Ovary (tissue), 9 donors: ENCODE data around the gene NUPR1. TPM values are rescaled to one million over a fixed set of nuclear protein-coding genes. Genes with fewer than 3 reads are reported as not detected.
A peak's percentile ranks its signal among the peaks of the same experiment; 100 is the strongest.
"Not testable (repeated sequence)": the region's sequence is repeated elsewhere in the genome, so short reads cannot be mapped to it uniquely, and the experiment has no call there.

Source experiments
- DNase-seq, 5 donors: peaks; one replicate each; pipeline ENCODE4 v3.0.0-alpha.2; 2019 to 2020
- H3K27ac ChIP-seq, 2 donors: fragments of 200-600 bp; one replicate each; pipeline versions ENCODE4 v1.5.1 to v1.8.0; 2019 to 2022
- H3K27me3 ChIP-seq: fragments of 200-600 bp; one replicate; pipeline ENCODE4 v1.8.0; 2022
- H3K36me3 ChIP-seq: fragments of 200-600 bp; sonication (generic); one replicate; pipeline ENCODE4 v1.5.1; 2019
- H3K4me1 ChIP-seq: one replicate; pipeline ENCODE4 v1.8.1; 2013; ENCODE audit warnings: mild to moderate bottlenecking, moderate library complexity; ENCODE audit not compliant: insufficient read depth
- H3K4me3 ChIP-seq: fragments of 200-600 bp; sonication (generic); one replicate; pipeline ENCODE4 v1.5.1; 2017
- H3K9me3 ChIP-seq, 2 donors: fragments of 200-600 bp in 1 of 2; sonication (generic) in 1 of 2; one replicate each; pipeline versions ENCODE4 v1.5.1 to v1.8.1; 2013 to 2019; ENCODE audit warnings: mild to moderate bottlenecking in 1 of 2, moderate library complexity in 1 of 2
- CTCF ChIP-seq, 3 donors: fragments of 450-650 bp in 2 of 3; fragments of 200-600 bp in 1 of 3; IDR thresholded peaks; one replicate each; pipeline versions ENCODE4 v1.5.1 to v1.8.0; 2016 to 2022; ENCODE audit warnings: antibody characterized with exemption in 3 of 3, mild to moderate bottlenecking in 1 of 3
- EP300 ChIP-seq: sonication (generic); formaldehyde crosslinking; IDR thresholded peaks from one replicate; pipeline ENCODE4 v1.6.1; 2017; ENCODE audit warnings: antibody characterized with exemption
- POLR2A ChIP-seq: fragments of 450-650 bp; IDR thresholded peaks from one replicate; pipeline ENCODE4 v1.6.1; 2017; ENCODE audit warnings: antibody characterized with exemption, mild to moderate bottlenecking, moderate library complexity
- WGBS, 3 donors: extraction: QIAGEN DNeasy Blood & Tissue Kit in 1 of 3; methylation state at CpG; one replicate each; pipeline versions ENCODE4 v1.1.5 to v1.1.7; 2013 to 2017; 5-methylcytosine and 5-hydroxymethylcytosine counted together
- intact Hi-C, 4 donors: fragments of 100-400 bp; cut with DNase I; formaldehyde crosslinking; loops; one replicate each; pipeline versions ENCODE4 v1.11.0 to v1.15.1; 2022 to 2023
- polyA plus RNA-seq, 2 donors: library from polyadenylated mRNA; stranded (reverse); fragments of 200-250 nt in 1 of 2; fragments of 350-450 nt in 1 of 2; fragmentation: Illumina TruSeq in 1 of 2; extraction: RNeasy Lipid Tissue Mini Kit (QIAGEN cat#74804) in 1 of 2; gene quantifications; one replicate each; pipeline ENCODE4 v1.2.3, GENCODE V29; 2013 to 2014
- total RNA-seq, 7 donors: library from RNA; depleted of rRNA in 2 of 7; stranded (reverse); fragments of >200 nt in 2 of 7; fragmentation: NEBNext Ultra II Directional in 3 of 7; extraction: Animal tissue kit (Norgen Biotek cat#: 25700) in 3 of 7; gene quantifications; one replicate each; pipeline versions ENCODE4 v1.1.0 to v1.2.4, GENCODE V29; 2016 to 2023
- donor health status: DM: no; HTN: no; CAD: no; lungs with moderate emphysema.
- donor health status: DM: no; HTN: no; CAD: no.
- donor health status: Bipolar disorder and iron deficiency.
- donor health status: DM: yes; HTN: yes; CAD: no.
- donor health status: DM: no; HTN: no; CAD: no.
- donor health status: DM: yes; HTN: yes; CAD: no.

The NUPR1 gene
- total and polyA plus RNA-seq, 9 donors: 25.5 to 366 (median 129) TPM

GRCh38 chr16:28531777-28532744 lies 6.7 kb downstream of the NUPR1 start:
- no peak overlapping the region for H3K4me3 ChIP-seq
- peak in 2 of 5 donors; percentile 70 to 76 for DNase-seq
- H3K36me3 ChIP-seq: no peaks in the 10 kb centered on the region
- H3K4me1 ChIP-seq: peaks cover 16% of the 10 kb centered on the region
- H3K27me3 ChIP-seq: no peaks in the 10 kb centered on the region
- peak overlapping the region; percentile 16 to 44 for H3K27ac ChIP-seq
- intact Hi-C loops: no loop called here
- H3K9me3 ChIP-seq: peaks cover 0 to 2% of the 10 kb centered on the region in 2 donors
- WGBS, 3 donors: 46 to 54% (median 50%) methylated on average over 9 of the region's 9 CpGs
- TF ChIP-seq CTCF (IDR thresholded peaks at IDR 0.05) (no peak), POLR2A (no peak), EP300 (peak; percentile 20)

- no peaks in the 10 kb centered on the region for H3K36me3 ChIP-seq
These were observed 9.7 kb downstream of the NUPR1 start for GRCh38 chr16:28529124-28529523.

GRCh38 chr16:28528463-28528867 lies 10.3 kb downstream of the NUPR1 start:
- Histone ChIP-seq H3K4me1 (peaks cover 10% of the 10 kb centered on the region), H3K36me3 (no peaks in the 10 kb centered on the region), H3K27ac (peak overlapping the region in 1 of 2 donors; percentile 41), H3K4me3 (no peak overlapping the region), H3K9me3 (no peaks in the 10 kb centered on the region), H3K27me3 (no peaks in the 10 kb centered on the region)
- TF ChIP-seq EP300: no peak
- TF ChIP-seq CTCF (IDR thresholded peaks at IDR 0.05): no peak
- no peak for TF ChIP-seq POLR2A
- peak; percentile 52 to 77 (median 67) for DNase-seq
- intact Hi-C loops: no loop called here
- WGBS, 3 donors: 9 to 17% (median 9%) methylated on average over 5 of the region's 5 CpGs

More at GRCh38 chr16:28529124-28529523, 9.7 kb downstream of the NUPR1 start:
- H3K9me3 ChIP-seq: peaks cover 0 to 2% of the 10 kb centered on the region in 2 donors
- intact Hi-C loops: no loop called here
- H3K27ac ChIP-seq: peak overlapping the region in 1 of 2 donors; percentile 41
- H3K27me3 ChIP-seq: no peaks in the 10 kb centered on the region
- H3K4me1 ChIP-seq: peaks cover 10% of the 10 kb centered on the region
- TF ChIP-seq CTCF (IDR thresholded peaks at IDR 0.05): no peak
- TF ChIP-seq EP300: no peak
- no peak for TF ChIP-seq POLR2A
- no peak for DNase-seq
- no peak overlapping the region for H3K4me3 ChIP-seq

- 38 to 60% (median 40%) methylated on average over 5 of the region's 5 CpGs for WGBS, 3 donors
- H3K4me3 ChIP-seq: no peak overlapping the region
- peak overlapping the region in 1 of 2 donors; percentile 41 for H3K27ac ChIP-seq
- no peak for DNase-seq
- peaks cover 10% of the 10 kb centered on the region for H3K4me1 ChIP-seq
- H3K9me3 ChIP-seq: no peaks in the 10 kb centered on the region
- intact Hi-C loops: no loop called here
- TF ChIP-seq POLR2A: no peak
- TF ChIP-seq EP300: no peak
- no peak for TF ChIP-seq CTCF (IDR thresholded peaks at IDR 0.05)
- no peaks in the 10 kb centered on the region for H3K27me3 ChIP-seq
- H3K36me3 ChIP-seq: no peaks in the 10 kb centered on the region
These were observed 10.8 kb downstream of the NUPR1 start for GRCh38 chr16:28527985-28528384.

GRCh38 chr16:28527100-28527785 lies 11.5 kb downstream of the NUPR1 start:
- H3K27ac ChIP-seq: peak overlapping the region in 1 of 2 donors; percentile 41
- not testable (repeated sequence) for H3K36me3 ChIP-seq
- WGBS, 3 donors: 90 to 92% (median 90%) methylated on average over 7 of the region's 7 CpGs

More at GRCh38 chr16:28527100-28527785, 11.5 kb downstream of the NUPR1 start:
- H3K4me3 ChIP-seq, intact Hi-C loops, H3K27me3 ChIP-seq, H3K4me1 ChIP-seq, DNase-seq, H3K9me3 ChIP-seq: not testable (repeated sequence)
